B cell (primary cell): ENCODE results near the gene USP20. TPM values are rescaled to one million over a fixed set of nuclear protein-coding genes. Genes with fewer than 3 reads are reported as not detected.
A peak's percentile ranks its signal among the peaks of the same experiment; 100 is the strongest.

Experiments
- ATAC-seq: fragments of 200-7000 bp; cut with Tn5 transposase; one replicate; pipeline ENCODE4 v1.10.0; 2021; ENCODE audit warnings: low read depth, mild to moderate bottlenecking, moderate number of reproducible peaks, moderate library complexity
- CTCF ChIA-PET: fragments of 350-600 bp; sonication (Branson Sonifier 250); formaldehyde crosslinking; loops from one replicate; lab custom pipeline; 2021; ENCODE audit warnings: antibody characterized with exemption, inconsistent platforms; lab: Charles Lee
- POLR2A ChIA-PET: fragments of 350-600 bp; sonication (Branson Sonifier 250); formaldehyde crosslinking; loops from one replicate; lab custom pipeline; 2021; ENCODE audit warnings: antibody characterized with exemption; lab: Charles Lee
- DNase-seq: peaks from one replicate; pipeline ENCODE4 v3.0.0; 2013
- H2AFZ ChIP-seq: 2 replicates; pipeline ENCODE4 v1.6.1; 2012; ENCODE audit warnings: mild to moderate bottlenecking, low read depth, low read length; ENCODE audit not compliant: insufficient read depth, poor library complexity, severe bottlenecking
- H3K27ac ChIP-seq, 2 donors: 1 replicate in 1 of 2; 2 replicates in 1 of 2; pipeline ENCODE4 v1.5.1; 2012 to 2013; ENCODE audit warnings: low read length in 2 of 2, mild to moderate bottlenecking in 2 of 2, moderate library complexity in 1 of 2
- H3K27me3 ChIP-seq, 4 experiments: fragments of 200-600 bp in 1 of 4; sonication (generic) in 1 of 4; replicated peaks in 1 of 4; 1 replicate in 2 of 4; 2 replicates in 2 of 4; pipeline versions ENCODE4 v1.6.1 to v1.7.0; 2013 to 2016; ENCODE audit warnings: low read length in 3 of 4, mild to moderate bottlenecking in 2 of 4, mixed read lengths in 1 of 4, moderate library complexity in 1 of 4; ENCODE audit not compliant: insufficient read depth in 4 of 4, control insufficient read depth in 3 of 4; ENCODE audit errors: control extremely low read depth in 1 of 4
- H3K36me3 ChIP-seq, 2 experiments: replicated peaks in 1 of 2; 1 replicate in 1 of 2; 2 replicates in 1 of 2; pipeline versions ENCODE4 v1.6.1 to v1.7.1; 2013; ENCODE audit warnings: low read length in 1 of 2; ENCODE audit not compliant: insufficient read depth in 2 of 2, control insufficient read depth in 1 of 2; ENCODE audit errors: control extremely low read depth in 1 of 2, extremely low read depth in 1 of 2
- H3K4me1 ChIP-seq, 2 donors: fragments of 200-600 bp in 1 of 2; sonication (generic) in 1 of 2; 1 replicate in 1 of 2; 2 replicates in 1 of 2; pipeline versions ENCODE4 v1.5.1 to v1.6.1; 2013 to 2017; ENCODE audit warnings: low read length in 2 of 2; ENCODE audit not compliant: control insufficient read depth in 2 of 2, insufficient read depth in 2 of 2
- H3K4me2 ChIP-seq: replicated peaks from 2 replicates; pipeline ENCODE3; 2012; ENCODE audit warnings: mild to moderate bottlenecking, low read depth, low read length; ENCODE audit not compliant: poor library complexity, severe bottlenecking
- H3K4me3 ChIP-seq, 5 experiments: fragments of 200-600 bp in 1 of 5; sonication (generic) in 1 of 5; 1 replicate in 3 of 5; 2 replicates in 2 of 5; pipeline versions ENCODE4 v1.5.1 to v1.7.0; 2011 to 2016; ENCODE audit warnings: low read length in 4 of 5, mild to moderate bottlenecking in 4 of 5, low read depth in 2 of 5, control low read depth in 1 of 5, moderate library complexity in 1 of 5; ENCODE audit not compliant: insufficient read depth in 1 of 5; ENCODE audit errors: control extremely low read depth in 1 of 5, extremely low read depth in 1 of 5
- H3K79me2 ChIP-seq: fragments of 200-600 bp; sonication (generic); one replicate; pipeline ENCODE4 v1.6.0; 2016; ENCODE audit warnings: low read length; ENCODE audit not compliant: control insufficient read depth, insufficient read depth
- H3K9ac ChIP-seq: fragments of 200-600 bp; sonication (generic); 2 replicates; pipeline ENCODE4 v1.6.1; 2017; ENCODE audit warnings: mild to moderate bottlenecking, low read length, moderate library complexity
- H3K9me3 ChIP-seq, 3 donors: one replicate each; pipeline versions ENCODE4 v1.6.1 to v1.7.1; 2013; ENCODE audit warnings: low read length in 2 of 3; ENCODE audit not compliant: control insufficient read depth in 2 of 3, insufficient read depth in 1 of 3; ENCODE audit errors: control extremely low read depth in 1 of 3
- H4K20me1 ChIP-seq: 2 replicates; pipeline ENCODE4 v1.6.0; 2012; ENCODE audit warnings: mild to moderate bottlenecking, low read length; ENCODE audit not compliant: insufficient read depth, control insufficient read depth, poor library complexity, severe bottlenecking
- H3K27ac Mint-ChIP-seq: one replicate; pipeline ENCODE4 v1.8.0; 2021; ENCODE audit warnings: mixed read lengths
- H3K27me3 Mint-ChIP-seq: one replicate; pipeline ENCODE4 v1.8.0; 2021; ENCODE audit warnings: mixed read lengths
- H3K4me1 Mint-ChIP-seq: one replicate; pipeline ENCODE4 v1.8.0; 2021; ENCODE audit warnings: mixed read lengths
- H3K4me3 Mint-ChIP-seq: one replicate; pipeline ENCODE4 v1.8.0; 2021; ENCODE audit warnings: mixed read lengths
- H3K9me3 Mint-ChIP-seq: one replicate; pipeline ENCODE4 v1.8.0; 2022; ENCODE audit warnings: mixed read lengths; ENCODE audit not compliant: insufficient read depth
- EZH2 ChIP-seq: IDR thresholded peaks from 2 replicates; pipeline ENCODE4 v1.6.1; 2012; ENCODE audit warnings: borderline replicate concordance, low read depth, mild to moderate bottlenecking, moderate library complexity, low read length; ENCODE audit not compliant: insufficient read depth, poor library complexity, severe bottlenecking
- WGBS: methylation state at CpG from one replicate; pipeline ENCODE4 v1.1.5; 2013; ENCODE audit warnings: missing lambda C conversion rate; ENCODE audit not compliant: insufficient coverage; 5-methylcytosine and 5-hydroxymethylcytosine counted together
- intact Hi-C: fragments of 100-400 bp; cut with micrococcal nuclease; formaldehyde crosslinking; loops from one replicate; pipeline ENCODE4 v1.10.0; 2022
- polyA plus RNA-seq: library from polyadenylated mRNA; depleted of rRNA; stranded (reverse); fragments of >200 nt; gene quantifications from 2 replicates; pipeline ENCODE4 v1.2.3, GENCODE V29; 2012
- total RNA-seq, 2 donors: library from RNA; stranded (reverse); fragments of 120-200 nt in 1 of 2; gene quantifications; 1 replicate in 1 of 2; 2 replicates in 1 of 2; pipeline versions ENCODE4 v1.2.3 to v1.2.4, GENCODE V29; 2013 to 2022
- TF ChIP-seq, protein P1 (sequence below): fragments of 200-600 bp; IDR thresholded peaks from one replicate; pipeline ENCODE4 v1.8.0; 2022; ENCODE audit warnings: antibody characterized with exemption, mild to moderate bottlenecking

The USP20 gene
- total and polyA plus RNA-seq, 2 donors (not counting 1 experiment from before 2014, with no cell fraction given), result 49.5 to 72.6 TPM

- Histone ChIP-seq H3K9ac (no peak overlapping the region), H3K4me3 (no peak overlapping the region), H3K27me3 (no peaks in the 10 kb centered on the region), H2AFZ (no peak overlapping the region), H4K20me1 (no peaks in the 10 kb centered on the region), H3K36me3 (peaks cover 2 to 74% of the 10 kb centered on the region in 2 experiments), H3K79me2 (peaks cover 19% of the 10 kb centered on the region), H3K4me2 (no peak overlapping the region), H3K27ac (peak overlapping the region in 1 of 2 donors; percentile 57), H3K4me1 (peaks cover 15 to 27% of the 10 kb centered on the region in 2 donors), H3K9me3 (no peaks in the 10 kb centered on the region)
- H3K4me1 Mint-ChIP-seq, result peaks cover 37% of the 10 kb centered on the region
- peak overlapping the region; percentile 41 for H3K4me3 Mint-ChIP-seq
- H3K27me3 Mint-ChIP-seq, result no peaks in the 10 kb centered on the region
- peak overlapping the region; percentile 84 for H3K27ac Mint-ChIP-seq
- POLR2A ChIA-PET, result interaction anchor here (1.0 kb wide), 1 partner anchor 9 kb away, joined by 3 read pairs; no protein-coding TSS in a partner anchor
- H3K9me3 Mint-ChIP-seq, result no peaks in the 10 kb centered on the region
- intact Hi-C loops, result no loop called here
- ATAC-seq, result no peak
- no peak for DNase-seq
- TF ChIP-seq, protein P1, sequence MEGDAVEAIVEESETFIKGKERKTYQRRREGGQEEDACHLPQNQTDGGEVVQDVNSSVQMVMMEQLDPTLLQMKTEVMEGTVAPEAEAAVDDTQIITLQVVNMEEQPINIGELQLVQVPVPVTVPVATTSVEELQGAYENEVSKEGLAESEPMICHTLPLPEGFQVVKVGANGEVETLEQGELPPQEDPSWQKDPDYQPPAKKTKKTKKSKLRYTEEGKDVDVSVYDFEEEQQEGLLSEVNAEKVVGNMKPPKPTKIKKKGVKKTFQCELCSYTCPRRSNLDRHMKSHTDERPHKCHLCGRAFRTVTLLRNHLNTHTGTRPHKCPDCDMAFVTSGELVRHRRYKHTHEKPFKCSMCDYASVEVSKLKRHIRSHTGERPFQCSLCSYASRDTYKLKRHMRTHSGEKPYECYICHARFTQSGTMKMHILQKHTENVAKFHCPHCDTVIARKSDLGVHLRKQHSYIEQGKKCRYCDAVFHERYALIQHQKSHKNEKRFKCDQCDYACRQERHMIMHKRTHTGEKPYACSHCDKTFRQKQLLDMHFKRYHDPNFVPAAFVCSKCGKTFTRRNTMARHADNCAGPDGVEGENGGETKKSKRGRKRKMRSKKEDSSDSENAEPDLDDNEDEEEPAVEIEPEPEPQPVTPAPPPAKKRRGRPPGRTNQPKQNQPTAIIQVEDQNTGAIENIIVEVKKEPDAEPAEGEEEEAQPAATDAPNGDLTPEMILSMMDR, result no peak
- no peak for TF ChIP-seq EZH2
- no CpG with 5 or more reads among the region's 9 CpGs for WGBS
- CTCF ChIA-PET, result interaction anchor here (0.9 to 2.2 kb wide), 5 partner anchors 12 to 115 kb away, joined by 3 to 9 read pairs (median 3); no protein-coding TSS in a partner anchor
Measured at GRCh38 chr9:129901993-129902739, 66.9 kb downstream of the USP20 start.

DNA sequence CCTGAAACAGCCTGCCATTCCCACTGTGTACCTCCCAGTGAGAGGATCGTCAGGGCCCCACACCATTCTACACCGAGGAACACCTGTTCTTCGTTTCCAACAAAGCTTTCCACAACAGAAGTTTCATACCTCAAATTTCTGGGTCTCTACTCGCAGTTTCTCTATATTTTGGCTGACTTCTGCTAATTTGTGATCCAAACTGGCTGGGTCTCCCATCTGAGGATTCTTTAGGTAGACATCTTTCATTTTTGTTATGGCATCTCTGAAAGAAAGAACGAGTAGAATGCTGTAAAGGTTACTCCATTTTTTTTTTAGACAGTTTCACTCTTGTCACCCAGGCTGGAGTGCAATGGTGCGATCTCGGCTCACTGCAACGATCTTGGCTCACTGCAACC lies 67.5 kb downstream of the USP20 start:
- CTCF ChIA-PET, result interaction anchor here (0.9 to 2.2 kb wide), 3 partner anchors 14 to 115 kb away, joined by 3 to 9 read pairs (median 6); no protein-coding TSS in a partner anchor
- peaks cover 37% of the 10 kb centered on the region for H3K4me1 Mint-ChIP-seq
- WGBS, result 91% methylated on average over 6 of the region's 8 CpGs

More for the DNA sequence above, 67.5 kb downstream of the USP20 start:
- Histone ChIP-seq H3K79me2 (peaks cover 19% of the 10 kb centered on the region), H3K27ac (peak overlapping the region in 1 of 2 donors; percentile 57), H4K20me1 (no peaks in the 10 kb centered on the region), H3K4me1 (peaks cover 15 to 27% of the 10 kb centered on the region in 2 donors), H3K27me3 (no peaks in the 10 kb centered on the region), H2AFZ (no peak overlapping the region), H3K9ac (no peak overlapping the region), H3K4me2 (no peak overlapping the region), H3K4me3 (no peak overlapping the region), H3K9me3 (no peaks in the 10 kb centered on the region), H3K36me3 (peaks cover 2 to 73% of the 10 kb centered on the region in 2 experiments)
- TF ChIP-seq, protein P1, result no peak
- TF ChIP-seq EZH2, result no peak
- intact Hi-C loops, result no loop called here
- H3K4me3 Mint-ChIP-seq, result no peak overlapping the region
- H3K27ac Mint-ChIP-seq, result no peak overlapping the region
- POLR2A ChIA-PET, result interaction anchor here (1.0 kb wide), 1 partner anchor 9 kb away, joined by 3 read pairs; no protein-coding TSS in a partner anchor
- ATAC-seq, result no peak
- no peaks in the 10 kb centered on the region for H3K9me3 Mint-ChIP-seq
- H3K27me3 Mint-ChIP-seq, result no peaks in the 10 kb centered on the region
- DNase-seq, result no peak
